GM21447 (cell line): ENCODE results near the gene TSFM.
"Not testable (repeated sequence)": the region's sequence is repeated elsewhere in the genome, so short reads cannot be mapped to it uniquely, and the experiment has no call there.

Experiments
- ATAC-seq: cut with Tn5 transposase; IDR thresholded peaks from one replicate; pipeline ENCODE4 v1.9.1; 2021; ENCODE audit not compliant: unreplicated experiment

TSFM gene

GRCh38 chr12:57762463-57762862, 20.1 kb upstream of the TSFM start:
- no peak for ATAC-seq

GRCh38 chr12:57763881-57764661, 18.5 kb upstream of the TSFM start:
- no peak for ATAC-seq

- no peak for ATAC-seq
Observed at GRCh38 chr12:57764662-57765002, 18.0 kb upstream of the TSFM start.

- no peak for ATAC-seq
Observed at GRCh38 chr12:57765003-57765697, 17.4 kb upstream of the TSFM start.

GRCh38 chr12:57765698-57766463, 16.7 kb upstream of the TSFM start:
- ATAC-seq = no peak

GRCh38 chr12:57766464-57767304, 15.9 kb upstream of the TSFM start, which contains the start of gene CYP27B1:
Gene CYP27B1 (minus strand): TSS chr12:57767078. CDS start chr12:57767041, 37 bp downstream.
- ATAC-seq = no peak

GRCh38 chr12:57767305-57767698, 15.3 kb upstream of the TSFM start:
- ATAC-seq = no peak

GRCh38 chr12:57767876-57768275, 14.7 kb upstream of the TSFM start:
- ATAC-seq = no peak

GRCh38 chr12:57769594-57769993, 13.0 kb upstream of the TSFM start:
- no peak for ATAC-seq

GRCh38 chr12:57770734-57771133, 11.9 kb upstream of the TSFM start:
- no peak for ATAC-seq

- ATAC-seq = peak; percentile 72
Observed at GRCh38 chr12:57771236-57771872, 11.2 kb upstream of the TSFM start.

GRCh38 chr12:57771873-57772428, 10.6 kb upstream of the TSFM start, which contains the start of gene METTL1:
Gene METTL1 (minus strand): TSS chr12:57772105. CDS start chr12:57772083, 22 bp downstream.
- ATAC-seq = peak; percentile 81

- peak; percentile 37 for ATAC-seq
Observed at GRCh38 chr12:57772429-57773322, 9.9 kb upstream of the TSFM start, which contains the start of gene EEF1AKMT3. Gene EEF1AKMT3 (plus strand): TSS chr12:57772614. CDS start chr12:57772725, 111 bp downstream.

- ATAC-seq = not testable (repeated sequence)
Observed at GRCh38 chr12:57774634-57775033, 8.0 kb upstream of the TSFM start.

GRCh38 chr12:57775044-57775443, 7.5 kb upstream of the TSFM start:
- ATAC-seq = no peak

- no peak for ATAC-seq
Observed at GRCh38 chr12:57775563-57776246, 6.9 kb upstream of the TSFM start.

- no peak for ATAC-seq
Observed at GRCh38 chr12:57776247-57776587, 6.4 kb upstream of the TSFM start.

- ATAC-seq = no peak
Observed at GRCh38 chr12:57777367-57777766, 5.2 kb upstream of the TSFM start.
